ENCODE data around the gene POLR2C. TPM values are rescaled to one million over a fixed set of nuclear protein-coding genes. Genes with fewer than 3 reads are reported as not detected.
A peak's percentile ranks its signal among the peaks of the same experiment; 100 is the strongest.
"Not testable (repeated sequence)": the region's sequence is repeated elsewhere in the genome, so short reads cannot be mapped to it uniquely, and the experiment has no call there.

The POLR2C gene
- total and polyA plus RNA-seq, 10 of the 15 experiments (the other 5 are each of a cell fraction or from before 2014, with no cell fraction given) = 26.9 to 93.0 (median 57.8) TPM

DNA sequence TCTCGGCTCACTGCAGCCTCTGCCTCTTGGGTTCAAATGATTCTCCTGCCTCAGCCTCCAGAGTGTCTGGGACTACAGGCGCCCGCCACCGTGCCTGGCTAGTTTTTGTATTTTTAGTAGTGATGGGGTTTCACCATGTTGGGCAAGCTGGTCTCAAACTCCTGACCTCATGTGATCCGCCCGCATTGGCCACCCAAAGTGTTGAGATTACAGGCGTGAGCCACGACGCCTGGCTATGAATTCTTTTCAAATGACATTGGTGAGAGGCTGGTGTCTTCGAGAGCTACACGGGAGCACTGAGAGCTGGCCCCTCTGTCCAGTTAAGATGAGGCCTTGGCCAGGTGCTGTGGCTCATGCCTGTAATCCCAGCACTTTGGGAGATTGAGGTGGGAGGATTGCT lies 37.5 kb downstream of the POLR2C start:
- H3K27ac ChIP-seq (ENCODE audit: control insufficient read depth, insufficient read depth); BruUV-seq (replicated peaks); FAIRE-seq; RAD21 ChIA-PET (ENCODE audit: unreplicated experiment); H4K20me1 ChIP-seq (ENCODE audit: control insufficient read depth, insufficient read depth); H3K9me3 ChIP-seq (replicated peaks; ENCODE audit: control insufficient read depth, insufficient read depth, low read length); H3K4me3 ChIP-seq; H3K36me3 ChIP-seq (ENCODE audit: control insufficient read depth in 2 of 2, insufficient read depth in 2 of 2, low read length in 1 of 2); in situ Hi-C loops (cut with MboI); H3K9ac ChIP-seq (ENCODE audit: control insufficient read depth, insufficient read depth, low read length); ATAC-seq; H3K27me3 ChIP-seq (replicated peaks in 1 of 2; ENCODE audit: control insufficient read depth in 2 of 2, insufficient read depth in 2 of 2, low read length in 1 of 2); H2AFZ ChIP-seq (ENCODE audit: control insufficient read depth, low read depth, low read length); H3K4me1 ChIP-seq (ENCODE audit: control insufficient read depth, insufficient read depth, low read length); H3K79me2 ChIP-seq (ENCODE audit: control insufficient read depth, insufficient read depth, low read length); DNase-seq (ENCODE audit: low read depth, low spot score); intact Hi-C loops (cut with micrococcal nuclease; ENCODE audit: unreplicated experiment); H3K4me2 ChIP-seq (ENCODE audit: control insufficient read depth, insufficient read depth): not testable (repeated sequence)
- ChIA-PET CTCF (interaction anchor here (1.1 kb wide), 1 partner anchor 18 kb away, joined by 3 read pairs; no protein-coding TSS in a partner anchor), SMC1A (ENCODE audit: uncharacterized antibody, unreplicated experiment) (interaction anchor here (1.2 to 1.5 kb wide), 2 partner anchors 20 to 23 kb away, joined by 3 to 6 read pairs; no protein-coding TSS in a partner anchor), POLR2A (interaction anchor here (0.7 to 1.0 kb wide), 2 partner anchors 53 to 1144 kb away, joined by 4 read pairs; partner anchors contain the start of genes CIAPIN1 and COQ9)
- WGBS (ENCODE audit: insufficient coverage, insufficient replicate concordance, low lambda C conversion rate, missing lambda C conversion rate) = 54% methylated on average over 10 of the region's 11 CpGs

DNA sequence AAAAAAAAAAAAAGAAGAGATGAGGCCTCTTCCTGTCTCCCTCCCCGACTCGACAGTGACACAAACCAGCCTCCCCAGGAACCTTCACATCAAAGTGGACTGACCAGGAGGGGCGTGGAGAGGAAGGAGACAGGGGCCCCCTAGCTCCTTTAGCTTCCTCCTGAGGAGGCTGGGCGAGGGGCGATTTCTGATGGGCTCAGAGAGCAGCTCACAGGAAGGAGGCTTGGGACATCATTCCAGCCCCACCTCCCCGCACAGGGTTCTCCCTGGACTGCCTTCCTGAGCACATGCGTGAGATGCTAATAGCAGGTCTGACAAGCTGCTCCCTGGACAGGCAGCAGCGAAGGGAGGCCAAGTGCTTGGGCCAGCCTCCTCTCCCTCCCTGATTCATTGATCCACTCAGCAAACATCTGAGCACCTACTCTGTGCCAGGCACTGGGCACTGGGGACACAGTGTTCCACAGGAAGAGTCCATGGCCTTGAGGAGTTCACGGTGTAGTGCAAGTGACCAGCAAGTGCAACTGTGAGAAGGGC lies 38.2 kb downstream of the POLR2C start:
- H3K27me3 ChIP-seq (replicated peaks in 1 of 2; ENCODE audit: control insufficient read depth in 2 of 2, insufficient read depth in 2 of 2, low read length in 1 of 2) = no peaks in the 10 kb centered on the region
- intact Hi-C loops (cut with micrococcal nuclease; ENCODE audit: unreplicated experiment) (no loop called here), in situ Hi-C loops (cut with MboI) (no loop called here)
- ATAC-seq = peak; percentile 27; the same call in 1 of the 3 replicates
- no peaks in the 10 kb centered on the region for H4K20me1 ChIP-seq (ENCODE audit: control insufficient read depth, insufficient read depth)
- no peak overlapping the region; the same call in 1 of the 2 replicates for H2AFZ ChIP-seq (ENCODE audit: control insufficient read depth, low read depth, low read length)
- no peak overlapping the region for H3K4me3 ChIP-seq
- CTCF ChIA-PET = interaction anchor here (1.1 kb wide), 1 partner anchor 17 kb away, joined by 3 read pairs; no protein-coding TSS in a partner anchor
- RAD21 ChIA-PET (ENCODE audit: unreplicated experiment) = no interaction called here
- SMC1A ChIA-PET (ENCODE audit: uncharacterized antibody, unreplicated experiment) = interaction anchor here (1.2 to 1.5 kb wide), 2 partner anchors 19 to 24 kb away, joined by 3 to 6 read pairs; no protein-coding TSS in a partner anchor
- no peak overlapping the region for H3K27ac ChIP-seq (ENCODE audit: control insufficient read depth, insufficient read depth)
- no peaks in the 10 kb centered on the region for H3K9me3 ChIP-seq (replicated peaks; ENCODE audit: control insufficient read depth, insufficient read depth, low read length)
- no peak overlapping the region for H3K9ac ChIP-seq (ENCODE audit: control insufficient read depth, insufficient read depth, low read length)
- no TSS peak for BruUV-seq (replicated peaks)
- POLR2A ChIA-PET = interaction anchor here (0.7 to 1.0 kb wide), 2 partner anchors 54 to 1144 kb away, joined by 4 read pairs; partner anchors contain the start of genes CIAPIN1 and COQ9
- FAIRE-seq = no peak
- no peak for DNase-seq (ENCODE audit: low read depth, low spot score)
- no peaks in the 10 kb centered on the region for H3K79me2 ChIP-seq (ENCODE audit: control insufficient read depth, insufficient read depth, low read length)
- TF ChIP-seq, protein P1, sequence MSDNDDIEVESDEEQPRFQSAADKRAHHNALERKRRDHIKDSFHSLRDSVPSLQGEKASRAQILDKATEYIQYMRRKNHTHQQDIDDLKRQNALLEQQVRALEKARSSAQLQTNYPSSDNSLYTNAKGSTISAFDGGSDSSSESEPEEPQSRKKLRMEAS (IDR thresholded peaks at IDR 0.05; ENCODE audit: low read depth, low read length) = no peak
- TF ChIP-seq, protein P2, sequence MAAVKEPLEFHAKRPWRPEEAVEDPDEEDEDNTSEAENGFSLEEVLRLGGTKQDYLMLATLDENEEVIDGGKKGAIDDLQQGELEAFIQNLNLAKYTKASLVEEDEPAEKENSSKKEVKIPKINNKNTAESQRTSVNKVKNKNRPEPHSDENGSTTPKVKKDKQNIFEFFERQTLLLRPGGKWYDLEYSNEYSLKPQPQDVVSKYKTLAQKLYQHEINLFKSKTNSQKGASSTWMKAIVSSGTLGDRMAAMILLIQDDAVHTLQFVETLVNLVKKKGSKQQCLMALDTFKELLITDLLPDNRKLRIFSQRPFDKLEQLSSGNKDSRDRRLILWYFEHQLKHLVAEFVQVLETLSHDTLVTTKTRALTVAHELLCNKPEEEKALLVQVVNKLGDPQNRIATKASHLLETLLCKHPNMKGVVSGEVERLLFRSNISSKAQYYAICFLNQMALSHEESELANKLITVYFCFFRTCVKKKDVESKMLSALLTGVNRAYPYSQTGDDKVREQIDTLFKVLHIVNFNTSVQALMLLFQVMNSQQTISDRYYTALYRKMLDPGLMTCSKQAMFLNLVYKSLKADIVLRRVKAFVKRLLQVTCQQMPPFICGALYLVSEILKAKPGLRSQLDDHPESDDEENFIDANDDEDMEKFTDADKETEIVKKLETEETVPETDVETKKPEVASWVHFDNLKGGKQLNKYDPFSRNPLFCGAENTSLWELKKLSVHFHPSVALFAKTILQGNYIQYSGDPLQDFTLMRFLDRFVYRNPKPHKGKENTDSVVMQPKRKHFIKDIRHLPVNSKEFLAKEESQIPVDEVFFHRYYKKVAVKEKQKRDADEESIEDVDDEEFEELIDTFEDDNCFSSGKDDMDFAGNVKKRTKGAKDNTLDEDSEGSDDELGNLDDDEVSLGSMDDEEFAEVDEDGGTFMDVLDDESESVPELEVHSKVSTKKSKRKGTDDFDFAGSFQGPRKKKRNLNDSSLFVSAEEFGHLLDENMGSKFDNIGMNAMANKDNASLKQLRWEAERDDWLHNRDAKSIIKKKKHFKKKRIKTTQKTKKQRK (IDR thresholded peaks at IDR 0.05; ENCODE audit: low read depth, low read length) = no peak
- no peak for TF ChIP-seq RCOR1 (conservative IDR thresholded peaks at IDR 0.05; ENCODE audit: low read depth, low read length)
- TF ChIP-seq CREM (IDR thresholded peaks at IDR 0.05; ENCODE audit: low read depth) = no peak
- TF ChIP-seq FOXM1 (IDR thresholded peaks at IDR 0.05; ENCODE audit: low read depth, low read length) = no peak
- TF ChIP-seq NFIC (IDR thresholded peaks at IDR 0.05; ENCODE audit: low read depth, low read length) = no peak
- TF ChIP-seq MEF2A (IDR thresholded peaks at IDR 0.05; ENCODE audit: insufficient read depth, low read depth, low read length) = no peak
- TF ChIP-seq NRF1 (conservative IDR thresholded peaks at IDR 0.05; ENCODE audit: low read depth, low read length) = no peak
- TF ChIP-seq ZNF622 (IDR thresholded peaks at IDR 0.05) = no peak
- 47% methylated on average over 9 of the region's 9 CpGs for WGBS (ENCODE audit: insufficient coverage, insufficient replicate concordance, low lambda C conversion rate, missing lambda C conversion rate)
- no peaks in the 10 kb centered on the region for H3K4me1 ChIP-seq (ENCODE audit: control insufficient read depth, insufficient read depth, low read length)
- H3K36me3 ChIP-seq (ENCODE audit: control insufficient read depth in 2 of 2, insufficient read depth in 2 of 2, low read length in 1 of 2) = no peaks in the 10 kb centered on the region
- H3K4me2 ChIP-seq (ENCODE audit: control insufficient read depth, insufficient read depth) = no peak overlapping the region
